Muscle layer of duodenum (tissue), 2 donors: ENCODE results near the gene RECQL5.

Experiments
- H3K27ac ChIP-seq: one replicate; pipeline ENCODE4 v1.7.0; 2013; ENCODE audit warnings: mild to moderate bottlenecking, low read length
- H3K27me3 ChIP-seq: one replicate; pipeline ENCODE4 v1.7.0; 2013; ENCODE audit warnings: low read depth, mild to moderate bottlenecking, control low read depth, low read length
- H3K36me3 ChIP-seq, 2 donors: one replicate each; pipeline ENCODE4 v1.7.0; 2013; ENCODE audit warnings: low read length in 2 of 2, control low read depth in 1 of 2, mild to moderate bottlenecking in 1 of 2; ENCODE audit not compliant: insufficient read depth in 2 of 2, control insufficient read depth in 1 of 2
- H3K4me1 ChIP-seq, 2 donors: one replicate each; pipeline ENCODE4 v1.7.0; 2013; ENCODE audit warnings: low read length in 2 of 2, mild to moderate bottlenecking in 2 of 2, control low read depth in 1 of 2, moderate library complexity in 1 of 2; ENCODE audit not compliant: insufficient read depth in 2 of 2, control insufficient read depth in 1 of 2
- H3K4me3 ChIP-seq, 2 donors: one replicate each; pipeline ENCODE4 v1.7.0; 2013; ENCODE audit warnings: low read length in 2 of 2, low read depth in 1 of 2, mild to moderate bottlenecking in 1 of 2
- H3K9me3 ChIP-seq, 2 donors: one replicate each; pipeline ENCODE4 v1.7.0; 2013; ENCODE audit warnings: low read length in 2 of 2, control low read depth in 1 of 2, mild to moderate bottlenecking in 1 of 2; ENCODE audit not compliant: control insufficient read depth in 1 of 2
- donor health status: healthy.

The RECQL5 gene

GRCh38 chr17:75695830-75696271, 28.9 kb upstream of the RECQL5 start:
- Histone ChIP-seq H3K27me3 (no peaks in the 10 kb centered on the region), H3K27ac (no peak overlapping the region), H3K9me3 (no peaks in the 10 kb centered on the region), H3K4me3 (no peak overlapping the region), H3K4me1 (peaks cover 4 to 38% of the 10 kb centered on the region in 2 donors), H3K36me3 (peaks cover 12 to 49% of the 10 kb centered on the region in 2 donors)

GRCh38 chr17:75695141-75695829, 28.3 kb upstream of the RECQL5 start:
- peak overlapping the region; percentile 84 for H3K27ac ChIP-seq
- peaks cover 10 to 44% of the 10 kb centered on the region in 2 donors for H3K36me3 ChIP-seq
- H3K4me3 ChIP-seq: no peak overlapping the region
- H3K9me3 ChIP-seq: no peaks in the 10 kb centered on the region
- H3K4me1 ChIP-seq: peaks cover 4 to 32% of the 10 kb centered on the region in 2 donors
- H3K27me3 ChIP-seq: no peaks in the 10 kb centered on the region

DNA sequence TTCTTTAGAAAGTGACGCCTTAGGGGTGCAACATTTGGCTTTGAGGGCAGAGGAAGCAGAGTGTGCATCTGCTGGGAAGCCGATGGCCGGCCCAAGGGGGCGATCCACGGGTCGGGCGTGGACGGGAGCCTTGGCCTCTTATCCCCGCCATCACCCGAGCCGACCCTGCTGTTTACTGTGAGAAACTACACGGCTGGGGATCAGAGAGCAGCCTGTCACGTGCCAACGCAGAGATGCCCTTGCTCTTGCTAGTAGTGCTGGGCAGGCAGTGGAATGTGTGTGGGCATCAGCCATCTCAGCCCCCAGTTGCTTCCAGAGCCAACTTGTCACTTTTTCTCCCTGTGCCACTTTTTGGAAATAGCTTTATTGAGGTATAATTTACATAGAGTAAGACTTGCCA, 27.6 kb upstream of the RECQL5 start:
- H3K36me3 ChIP-seq: peaks cover 5 to 37% of the 10 kb centered on the region in 2 donors
- H3K27me3 ChIP-seq: no peaks in the 10 kb centered on the region
- no peaks in the 10 kb centered on the region for H3K9me3 ChIP-seq
- peak overlapping the region; percentile 84 for H3K27ac ChIP-seq
- H3K4me3 ChIP-seq: no peak overlapping the region
- peaks cover 4 to 25% of the 10 kb centered on the region in 2 donors for H3K4me1 ChIP-seq

- no peaks in the 10 kb centered on the region for H3K27me3 ChIP-seq
- peaks cover 4 to 23% of the 10 kb centered on the region in 2 donors for H3K4me1 ChIP-seq
- peaks cover 5 to 37% of the 10 kb centered on the region in 2 donors for H3K36me3 ChIP-seq
- no peaks in the 10 kb centered on the region for H3K9me3 ChIP-seq
- peak overlapping the region in 1 of 2 donors; percentile 25 for H3K4me3 ChIP-seq
- H3K27ac ChIP-seq: peak overlapping the region; percentile 84
Observed at GRCh38 chr17:75693500-75694481, 26.8 kb upstream of the RECQL5 start.

DNA sequence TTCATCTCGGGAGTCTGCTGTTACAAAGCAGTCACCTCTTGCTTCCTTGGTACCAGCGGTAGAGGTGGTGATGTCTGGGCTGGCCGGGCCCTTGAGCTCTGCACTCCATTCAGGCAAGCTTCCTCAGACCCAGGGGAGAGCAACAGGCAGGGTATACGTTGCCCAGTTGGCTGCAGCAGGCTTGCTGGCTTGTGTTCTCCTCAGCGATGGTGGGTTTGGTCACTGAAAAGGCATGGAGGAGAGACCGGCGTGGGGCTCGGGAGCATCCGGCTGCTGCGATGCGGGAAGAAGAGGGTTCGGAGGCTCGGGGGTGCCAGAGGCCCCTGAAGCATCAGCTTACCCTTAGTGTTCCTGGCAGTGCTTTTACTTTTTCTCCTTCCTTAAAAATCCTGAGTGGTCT, 26.0 kb upstream of the RECQL5 start:
- H3K9me3 ChIP-seq: no peaks in the 10 kb centered on the region
- peak overlapping the region in 1 of 2 donors; percentile 25 for H3K4me3 ChIP-seq
- peaks cover 5 to 41% of the 10 kb centered on the region in 2 donors for H3K36me3 ChIP-seq
- no peaks in the 10 kb centered on the region for H3K27me3 ChIP-seq
- H3K27ac ChIP-seq: peak overlapping the region; percentile 84
- peaks cover 4 to 30% of the 10 kb centered on the region in 2 donors for H3K4me1 ChIP-seq

- peaks cover 5 to 37% of the 10 kb centered on the region in 2 donors for H3K36me3 ChIP-seq
- no peaks in the 10 kb centered on the region for H3K27me3 ChIP-seq
- no peak overlapping the region for H3K4me3 ChIP-seq
- H3K9me3 ChIP-seq: no peaks in the 10 kb centered on the region
- peaks cover 4 to 33% of the 10 kb centered on the region in 2 donors for H3K4me1 ChIP-seq
- peak overlapping the region; percentile 32 for H3K27ac ChIP-seq
Observed at GRCh38 chr17:75691801-75692626, 25.1 kb upstream of the RECQL5 start.

- Histone ChIP-seq H3K36me3 (peaks cover 5 to 35% of the 10 kb centered on the region in 2 donors), H3K9me3 (no peaks in the 10 kb centered on the region), H3K27me3 (no peaks in the 10 kb centered on the region), H3K4me1 (peaks cover 4 to 33% of the 10 kb centered on the region in 2 donors), H3K27ac (peak overlapping the region; percentile 32), H3K4me3 (no peak overlapping the region)
Observed at GRCh38 chr17:75691371-75691791, 24.4 kb upstream of the RECQL5 start.

DNA sequence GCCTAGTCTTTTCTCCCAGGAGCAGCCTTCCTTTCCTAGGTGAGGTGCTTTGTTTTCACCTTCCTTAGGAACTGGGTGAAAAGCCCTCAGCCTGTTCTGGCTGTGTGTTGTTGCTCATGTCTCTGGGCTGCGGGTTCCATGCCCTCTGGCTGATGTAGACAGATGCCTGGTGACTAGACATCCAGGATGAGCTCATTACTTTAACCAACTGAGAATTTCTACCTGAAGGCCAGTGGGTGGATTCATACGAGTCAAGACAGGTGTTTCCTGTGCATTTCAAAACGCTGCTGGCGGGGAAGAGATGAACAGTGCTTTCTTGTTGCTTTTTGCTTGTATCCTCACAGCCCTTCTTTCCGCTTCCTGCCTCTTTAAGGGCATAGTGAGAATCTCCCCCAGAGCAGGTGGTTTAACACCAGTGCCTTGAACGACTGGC, 22.5 kb upstream of the RECQL5 start:
- peak overlapping the region; percentile 26 for H3K27ac ChIP-seq
- no peak overlapping the region for H3K4me3 ChIP-seq
- H3K4me1 ChIP-seq: peaks cover 12 to 44% of the 10 kb centered on the region in 2 donors
- H3K9me3 ChIP-seq: no peaks in the 10 kb centered on the region
- no peaks in the 10 kb centered on the region for H3K27me3 ChIP-seq
- peaks cover 0 to 28% of the 10 kb centered on the region in 2 donors for H3K36me3 ChIP-seq

DNA sequence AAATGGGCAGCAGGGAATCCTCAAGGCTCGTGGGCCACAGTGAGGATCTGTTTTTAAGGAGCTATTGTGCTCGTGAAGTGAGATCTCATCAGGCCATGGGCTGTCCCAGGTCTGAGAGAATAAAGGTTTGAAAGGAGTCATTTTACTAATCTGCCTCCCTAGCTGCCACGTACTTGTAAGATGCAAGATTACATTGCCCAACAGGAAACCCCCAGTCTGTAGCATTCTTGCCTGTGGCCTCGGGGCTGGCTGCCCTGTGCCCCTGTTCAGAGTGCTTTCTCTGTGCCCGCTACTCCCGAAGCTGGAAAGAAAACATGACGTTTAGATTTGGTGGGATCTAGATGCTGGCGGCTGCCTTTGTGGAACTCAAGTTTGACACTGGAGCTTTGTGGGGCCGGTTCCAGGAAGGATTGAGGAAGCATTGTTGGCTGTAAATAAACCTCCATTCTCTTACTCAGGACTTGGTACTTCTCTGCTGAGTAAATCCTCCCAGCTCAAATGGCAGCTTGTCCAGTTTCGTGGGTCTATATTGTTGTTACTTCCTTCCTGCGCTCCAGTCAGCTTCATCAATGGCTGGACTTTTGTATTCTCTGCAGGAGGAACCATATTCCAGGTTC, 21.4 kb upstream of the RECQL5 start:
- Histone ChIP-seq H3K9me3 (no peaks in the 10 kb centered on the region), H3K4me1 (peaks cover 7 to 34% of the 10 kb centered on the region in 2 donors), H3K27me3 (no peaks in the 10 kb centered on the region), H3K4me3 (no peak overlapping the region), H3K27ac (peak overlapping the region; percentile 58), H3K36me3 (peaks cover 0 to 19% of the 10 kb centered on the region in 2 donors)

- Histone ChIP-seq H3K27ac (peak overlapping the region; percentile 70), H3K4me1 (peaks cover 7 to 33% of the 10 kb centered on the region in 2 donors), H3K27me3 (no peaks in the 10 kb centered on the region), H3K4me3 (no peak overlapping the region), H3K36me3 (peaks cover 0 to 10% of the 10 kb centered on the region in 2 donors), H3K9me3 (no peaks in the 10 kb centered on the region)
Observed at GRCh38 chr17:75685499-75685898, 18.5 kb upstream of the RECQL5 start.
